ENCODE results near the gene RNMT.

DNA sequence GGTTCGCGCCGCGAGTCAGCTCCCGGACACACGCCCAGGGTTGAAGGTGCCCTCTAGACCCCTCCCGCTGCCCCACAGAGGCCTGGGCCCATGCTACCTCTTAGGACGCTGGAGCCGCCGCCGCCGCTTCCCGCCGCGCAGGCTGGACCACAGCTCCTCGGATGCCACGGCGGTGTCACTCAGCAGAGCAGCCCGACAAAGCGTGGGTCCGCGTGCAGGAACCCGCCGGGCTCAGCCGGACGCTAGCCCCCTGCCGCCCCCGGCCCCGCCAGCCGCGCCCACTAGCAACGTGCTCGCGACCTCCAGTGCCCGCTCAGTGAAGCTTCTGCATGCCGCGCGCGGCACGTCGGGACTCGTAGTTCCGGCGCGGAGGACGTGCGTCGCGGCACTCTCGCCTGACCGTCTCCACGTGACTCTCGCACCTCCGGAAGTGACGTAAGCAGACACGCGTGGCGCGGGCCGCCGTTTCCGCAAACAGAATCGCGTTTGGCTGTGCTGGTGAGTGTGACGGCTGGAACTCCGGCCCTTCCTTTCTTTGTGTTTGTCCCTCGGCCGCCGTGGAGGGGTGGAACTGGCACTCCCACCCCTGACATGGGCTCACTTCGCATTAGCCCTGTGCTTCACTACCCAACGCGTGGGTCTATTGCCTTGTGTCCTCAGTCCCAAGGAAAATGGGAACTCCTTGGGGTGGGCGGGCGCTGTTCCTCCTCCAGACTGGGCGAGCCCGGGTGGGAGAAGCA is at the start of gene RNMT, which contains the start of gene FAM210A:
- TF ChIP-seq, protein P1, sequence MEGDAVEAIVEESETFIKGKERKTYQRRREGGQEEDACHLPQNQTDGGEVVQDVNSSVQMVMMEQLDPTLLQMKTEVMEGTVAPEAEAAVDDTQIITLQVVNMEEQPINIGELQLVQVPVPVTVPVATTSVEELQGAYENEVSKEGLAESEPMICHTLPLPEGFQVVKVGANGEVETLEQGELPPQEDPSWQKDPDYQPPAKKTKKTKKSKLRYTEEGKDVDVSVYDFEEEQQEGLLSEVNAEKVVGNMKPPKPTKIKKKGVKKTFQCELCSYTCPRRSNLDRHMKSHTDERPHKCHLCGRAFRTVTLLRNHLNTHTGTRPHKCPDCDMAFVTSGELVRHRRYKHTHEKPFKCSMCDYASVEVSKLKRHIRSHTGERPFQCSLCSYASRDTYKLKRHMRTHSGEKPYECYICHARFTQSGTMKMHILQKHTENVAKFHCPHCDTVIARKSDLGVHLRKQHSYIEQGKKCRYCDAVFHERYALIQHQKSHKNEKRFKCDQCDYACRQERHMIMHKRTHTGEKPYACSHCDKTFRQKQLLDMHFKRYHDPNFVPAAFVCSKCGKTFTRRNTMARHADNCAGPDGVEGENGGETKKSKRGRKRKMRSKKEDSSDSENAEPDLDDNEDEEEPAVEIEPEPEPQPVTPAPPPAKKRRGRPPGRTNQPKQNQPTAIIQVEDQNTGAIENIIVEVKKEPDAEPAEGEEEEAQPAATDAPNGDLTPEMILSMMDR (IDR thresholded peaks at IDR 0.05; ENCODE audit: insufficient read depth, low read length, poor library complexity, severe bottlenecking): no peak
- no peak for TF ChIP-seq EZH2phosphoT487 (conservative IDR thresholded peaks at IDR 0.05; ENCODE audit: low read length)
